Thoracic aorta (tissue), 2 donors: ENCODE results near the gene RGS7. TPM values are rescaled to one million over a fixed set of nuclear protein-coding genes. Genes with fewer than 3 reads are reported as not detected.

Experiments
- ATAC-seq: fragments of 150-250 bp; one replicate; pipeline ENCODE4 v1.8.0; 2017; ENCODE audit warnings: low read depth; ENCODE audit not compliant: insufficient number of reproducible peaks, low FRiP score
- DNase-seq: peaks from one replicate; pipeline ENCODE4 v3.0.0-alpha.2; 2020; ENCODE audit warnings: low spot score
- H3K27ac ChIP-seq, 2 donors: fragments of 200-600 bp; sonication (generic); 1 replicate in 1 of 2; 2 replicates in 1 of 2; pipeline ENCODE4 v1.5.1; 2016; ENCODE audit warnings: mild to moderate bottlenecking in 2 of 2, moderate library complexity in 2 of 2
- H3K27me3 ChIP-seq: fragments of 200-600 bp; sonication (generic); replicated peaks from 2 replicates; pipeline ENCODE4 v1.6.0; 2016; ENCODE audit warnings: mild to moderate bottlenecking; ENCODE audit not compliant: insufficient read depth
- H3K36me3 ChIP-seq: fragments of 200-600 bp; sonication (generic); one replicate; pipeline ENCODE4 v1.5.1; 2016
- H3K4me1 ChIP-seq, 2 donors: fragments of 200-600 bp; sonication (generic); 1 replicate in 1 of 2; 2 replicates in 1 of 2; pipeline versions ENCODE4 v1.5.1 to v1.6.0; 2016; ENCODE audit warnings: low read depth in 2 of 2, mild to moderate bottlenecking in 1 of 2; ENCODE audit not compliant: control insufficient read depth in 1 of 2
- H3K4me3 ChIP-seq: fragments of 200-600 bp; sonication (generic); 2 replicates; pipeline ENCODE4 v1.5.1; 2016; ENCODE audit warnings: mild to moderate bottlenecking
- H3K9me3 ChIP-seq: fragments of 200-600 bp; sonication (generic); 2 replicates; pipeline ENCODE4 v1.5.1; 2016
- total RNA-seq, 2 donors: library from RNA; depleted of rRNA; stranded (reverse); fragments of >200 nt; gene quantifications; one replicate each; pipeline versions ENCODE4 v1.1.0 to v1.2.3, GENCODE V29; 2016
- TF ChIP-seq, protein P1 (sequence below): fragments of 200-600 bp; sonication (generic); IDR thresholded peaks from one replicate; pipeline ENCODE4 v1.5.1; 2019; ENCODE audit warnings: antibody characterized with exemption

The RGS7 gene
- total RNA-seq, 2 donors from 2014 or later = not detected

DNA sequence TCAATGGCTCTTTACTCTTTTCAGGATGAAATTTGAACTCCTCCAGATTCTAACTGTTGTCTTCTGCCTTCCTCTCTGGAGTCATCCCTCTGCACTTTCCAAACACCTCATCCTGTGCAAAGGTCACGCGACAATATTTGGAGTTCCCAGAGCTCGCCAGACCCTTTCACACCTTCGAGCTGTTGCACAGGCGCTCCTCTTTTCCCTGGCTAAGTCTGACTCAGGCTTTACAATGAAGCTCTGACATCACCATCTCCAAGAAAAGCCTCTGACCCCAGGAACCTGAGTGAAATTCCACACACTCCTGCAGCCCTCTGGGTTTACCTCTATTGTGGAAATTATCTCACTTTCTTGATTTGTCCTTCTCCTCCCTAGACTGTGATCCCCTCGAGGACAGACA lies 270.3 kb downstream of the RGS7 start:
- Histone ChIP-seq H3K9me3 (no peaks in the 10 kb centered on the region), H3K4me1 (no peaks in the 10 kb centered on the region), H3K36me3 (no peaks in the 10 kb centered on the region), H3K27ac (no peak overlapping the region), H3K27me3 (no peaks in the 10 kb centered on the region), H3K4me3 (no peak overlapping the region)
- ATAC-seq = no peak
- TF ChIP-seq, protein P1, sequence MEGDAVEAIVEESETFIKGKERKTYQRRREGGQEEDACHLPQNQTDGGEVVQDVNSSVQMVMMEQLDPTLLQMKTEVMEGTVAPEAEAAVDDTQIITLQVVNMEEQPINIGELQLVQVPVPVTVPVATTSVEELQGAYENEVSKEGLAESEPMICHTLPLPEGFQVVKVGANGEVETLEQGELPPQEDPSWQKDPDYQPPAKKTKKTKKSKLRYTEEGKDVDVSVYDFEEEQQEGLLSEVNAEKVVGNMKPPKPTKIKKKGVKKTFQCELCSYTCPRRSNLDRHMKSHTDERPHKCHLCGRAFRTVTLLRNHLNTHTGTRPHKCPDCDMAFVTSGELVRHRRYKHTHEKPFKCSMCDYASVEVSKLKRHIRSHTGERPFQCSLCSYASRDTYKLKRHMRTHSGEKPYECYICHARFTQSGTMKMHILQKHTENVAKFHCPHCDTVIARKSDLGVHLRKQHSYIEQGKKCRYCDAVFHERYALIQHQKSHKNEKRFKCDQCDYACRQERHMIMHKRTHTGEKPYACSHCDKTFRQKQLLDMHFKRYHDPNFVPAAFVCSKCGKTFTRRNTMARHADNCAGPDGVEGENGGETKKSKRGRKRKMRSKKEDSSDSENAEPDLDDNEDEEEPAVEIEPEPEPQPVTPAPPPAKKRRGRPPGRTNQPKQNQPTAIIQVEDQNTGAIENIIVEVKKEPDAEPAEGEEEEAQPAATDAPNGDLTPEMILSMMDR = no peak
- DNase-seq = no peak

DNA sequence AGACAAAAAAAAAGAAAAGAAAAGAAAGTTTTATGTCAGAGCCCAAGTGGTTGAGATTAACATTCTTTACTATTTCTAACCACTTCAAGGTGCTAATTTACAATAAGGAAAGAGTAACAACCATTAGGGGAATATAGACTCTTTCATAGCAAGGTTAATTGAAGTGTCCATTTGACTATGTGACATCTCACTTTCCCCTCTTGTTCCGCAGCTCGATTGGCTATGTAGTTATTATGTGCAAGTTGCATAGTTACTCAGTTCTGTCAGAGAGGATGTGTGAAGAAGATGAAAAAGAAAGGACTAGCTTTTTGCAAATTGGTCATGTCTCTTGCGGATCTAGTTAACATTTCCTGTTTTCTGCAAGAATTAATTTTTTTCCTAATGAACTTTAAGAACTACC lies 273.7 kb downstream of the RGS7 start:
- no peaks in the 10 kb centered on the region for H3K27me3 ChIP-seq
- no peak for ATAC-seq
- no peak overlapping the region for H3K27ac ChIP-seq

DNA sequence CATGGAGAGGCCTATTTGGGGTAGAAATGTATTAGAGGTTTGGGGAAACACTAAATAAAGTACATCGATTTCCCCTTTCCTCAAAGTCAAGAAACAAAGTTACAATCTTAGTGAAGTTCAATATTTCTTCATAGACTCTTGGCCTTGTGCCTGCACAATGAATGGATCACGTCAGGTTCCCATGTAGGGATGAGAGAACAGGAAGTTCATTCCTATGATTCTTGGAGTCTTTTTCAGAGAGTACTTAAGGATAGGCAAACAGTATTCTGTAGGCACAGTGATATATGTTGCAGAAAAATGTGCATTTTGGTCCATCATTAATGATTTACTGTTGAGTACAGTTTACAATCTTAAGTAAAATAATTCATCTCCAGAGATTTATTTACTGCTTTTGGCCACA lies 275.5 kb downstream of the RGS7 start:
- Histone ChIP-seq H3K27me3 (no peaks in the 10 kb centered on the region), H3K4me1 (no peaks in the 10 kb centered on the region), H3K27ac (no peak overlapping the region), H3K36me3 (no peaks in the 10 kb centered on the region), H3K9me3 (no peaks in the 10 kb centered on the region), H3K4me3 (no peak overlapping the region)
- TF ChIP-seq, protein P1 = no peak
- ATAC-seq = no peak
- no peak for DNase-seq

More for the DNA sequence above, 273.7 kb downstream of the RGS7 start:
- Histone ChIP-seq H3K4me3 (no peak overlapping the region), H3K36me3 (no peaks in the 10 kb centered on the region), H3K9me3 (no peaks in the 10 kb centered on the region), H3K4me1 (no peaks in the 10 kb centered on the region)
- TF ChIP-seq, protein P1 = no peak
- no peak for DNase-seq

DNA sequence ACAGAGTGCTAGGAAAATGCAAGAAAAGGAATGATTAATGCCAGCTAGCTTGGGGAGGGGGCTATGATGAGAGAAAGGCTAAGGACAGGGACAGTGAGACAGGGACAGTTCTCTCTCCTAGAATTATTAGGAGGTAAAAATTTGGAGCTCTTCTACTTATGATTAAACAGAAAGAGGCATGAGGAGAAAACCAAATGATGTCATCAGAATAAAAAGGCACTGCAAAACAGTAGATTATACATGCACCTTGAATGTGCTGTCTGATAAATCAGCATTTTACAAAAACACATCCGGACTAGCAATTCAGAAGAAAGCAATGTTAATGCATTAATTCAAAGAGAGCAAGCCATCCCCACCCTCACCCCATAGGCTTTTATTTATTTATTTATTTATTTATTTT lies 277.5 kb downstream of the RGS7 start:
- H3K4me1 ChIP-seq = no peaks in the 10 kb centered on the region
- DNase-seq (no peak), ATAC-seq (no peak)
- H3K27me3 ChIP-seq = no peaks in the 10 kb centered on the region
- H3K4me3 ChIP-seq = no peak overlapping the region
- TF ChIP-seq, protein P1 = no peak
- H3K9me3 ChIP-seq = no peaks in the 10 kb centered on the region
- no peaks in the 10 kb centered on the region for H3K36me3 ChIP-seq
- no peak overlapping the region for H3K27ac ChIP-seq

DNA sequence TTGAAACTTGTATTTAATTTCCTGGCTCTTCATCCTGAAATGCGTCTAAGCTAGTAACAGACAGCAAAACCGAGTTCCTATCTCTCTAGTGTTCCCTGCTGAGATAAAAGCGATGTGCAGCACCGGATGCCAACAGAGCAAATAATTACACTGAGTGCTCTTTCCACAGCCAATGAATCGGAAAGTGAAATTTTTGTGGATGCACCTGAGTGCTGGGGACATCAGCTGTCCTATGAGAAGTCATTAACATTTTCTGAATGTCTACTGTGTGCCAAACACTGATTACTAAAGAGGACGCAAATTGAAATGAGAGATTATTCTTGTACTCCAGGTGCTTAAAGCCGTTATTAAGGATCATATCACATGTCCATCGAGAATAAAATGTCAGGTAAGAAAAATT lies 278.0 kb downstream of the RGS7 start:
- no peak for ATAC-seq
- Histone ChIP-seq H3K27ac (no peak overlapping the region), H3K9me3 (no peaks in the 10 kb centered on the region), H3K27me3 (no peaks in the 10 kb centered on the region), H3K4me1 (no peaks in the 10 kb centered on the region), H3K36me3 (no peaks in the 10 kb centered on the region), H3K4me3 (no peak overlapping the region)
- DNase-seq = no peak
- TF ChIP-seq, protein P1 = no peak
